Measurements from ENCODE around the gene GGTA1.

DNA sequence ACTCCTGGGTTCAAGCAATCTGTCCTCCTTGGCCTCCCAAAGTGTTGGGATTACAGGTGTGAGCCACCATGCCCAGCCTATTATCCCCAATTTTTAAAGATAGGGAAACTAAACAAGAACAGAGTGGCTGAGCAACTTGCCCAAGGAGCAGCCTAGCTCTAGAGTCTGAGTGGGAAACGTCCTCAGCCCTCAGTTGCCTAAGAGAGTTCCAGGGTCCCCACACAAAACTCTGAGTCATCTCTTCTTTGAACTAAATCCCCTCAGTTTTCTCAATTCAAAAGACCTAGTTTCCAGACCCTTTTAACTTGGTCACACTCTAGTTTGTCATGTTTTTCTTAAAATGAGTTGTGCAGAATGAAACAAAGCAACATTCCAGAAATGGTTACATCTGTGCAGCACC lies 33.5 kb downstream of the GGTA1 start:
- TF ChIP-seq, protein P1, sequence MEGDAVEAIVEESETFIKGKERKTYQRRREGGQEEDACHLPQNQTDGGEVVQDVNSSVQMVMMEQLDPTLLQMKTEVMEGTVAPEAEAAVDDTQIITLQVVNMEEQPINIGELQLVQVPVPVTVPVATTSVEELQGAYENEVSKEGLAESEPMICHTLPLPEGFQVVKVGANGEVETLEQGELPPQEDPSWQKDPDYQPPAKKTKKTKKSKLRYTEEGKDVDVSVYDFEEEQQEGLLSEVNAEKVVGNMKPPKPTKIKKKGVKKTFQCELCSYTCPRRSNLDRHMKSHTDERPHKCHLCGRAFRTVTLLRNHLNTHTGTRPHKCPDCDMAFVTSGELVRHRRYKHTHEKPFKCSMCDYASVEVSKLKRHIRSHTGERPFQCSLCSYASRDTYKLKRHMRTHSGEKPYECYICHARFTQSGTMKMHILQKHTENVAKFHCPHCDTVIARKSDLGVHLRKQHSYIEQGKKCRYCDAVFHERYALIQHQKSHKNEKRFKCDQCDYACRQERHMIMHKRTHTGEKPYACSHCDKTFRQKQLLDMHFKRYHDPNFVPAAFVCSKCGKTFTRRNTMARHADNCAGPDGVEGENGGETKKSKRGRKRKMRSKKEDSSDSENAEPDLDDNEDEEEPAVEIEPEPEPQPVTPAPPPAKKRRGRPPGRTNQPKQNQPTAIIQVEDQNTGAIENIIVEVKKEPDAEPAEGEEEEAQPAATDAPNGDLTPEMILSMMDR (IDR thresholded peaks at IDR 0.05), result no peak
- TF ChIP-seq POLR2AphosphoS5 (IDR thresholded peaks at IDR 0.05) (no peak), POLR2A (IDR thresholded peaks at IDR 0.05; ENCODE audit: low read depth) (no peak)
